Retinal pigment epithelial cell (primary cell): ENCODE measurements around the gene TMTC1.

ENCODE experiments used
- DNase-seq: peaks from one replicate; pipeline ENCODE4 v3.0.0-alpha.2; 2010; ENCODE audit warnings: low read depth
- H3K4me3 ChIP-seq: 2 replicates; pipeline ENCODE4 v1.5.1; 2011; ENCODE audit warnings: mild to moderate bottlenecking, low read length, control low read depth, moderate library complexity
- CTCF ChIP-seq: conservative IDR thresholded peaks from 2 replicates; pipeline ENCODE4 v1.5.1; 2011; ENCODE audit warnings: low read depth, low read length, control low read depth, inconsistent platforms

Gene TMTC1

GRCh38 chr12:29519585-29520182, 264.1 kb downstream of the TMTC1 start:
- TF ChIP-seq CTCF: peak; percentile 54
- peak; percentile 18 for DNase-seq
- H3K4me3 ChIP-seq: no peak overlapping the region

GRCh38 chr12:29518407-29518806, 265.3 kb downstream of the TMTC1 start:
- no peak for TF ChIP-seq CTCF

GRCh38 chr12:29517264-29517663, 266.5 kb downstream of the TMTC1 start:
- H3K4me3 ChIP-seq: no peak overlapping the region
- no peak for TF ChIP-seq CTCF
- no peak for DNase-seq

More at GRCh38 chr12:29518407-29518806, 265.3 kb downstream of the TMTC1 start:
- H3K4me3 ChIP-seq: no peak overlapping the region
- DNase-seq: no peak

- DNase-seq: peak; percentile 60
- no peak for TF ChIP-seq CTCF
- H3K4me3 ChIP-seq: no peak overlapping the region
Measured at GRCh38 chr12:29516431-29516875, 267.3 kb downstream of the TMTC1 start.

- no peak overlapping the region for H3K4me3 ChIP-seq
- DNase-seq: no peak
- TF ChIP-seq CTCF: no peak
Measured at GRCh38 chr12:29510591-29511185, 273.1 kb downstream of the TMTC1 start.

GRCh38 chr12:29509503-29509902, 274.2 kb downstream of the TMTC1 start:
- no peak for TF ChIP-seq CTCF
- DNase-seq: no peak
- no peak overlapping the region for H3K4me3 ChIP-seq

GRCh38 chr12:29508949-29509348, 274.8 kb downstream of the TMTC1 start:
- no peak overlapping the region for H3K4me3 ChIP-seq
- DNase-seq: no peak
- TF ChIP-seq CTCF: no peak
